ENCODE data around the gene DCT.

The DCT gene

GRCh38 chr13:94435604-94436226, 43.8 kb downstream of the DCT start:
- in situ Hi-C loops (cut with MboI; ENCODE audit: low sequenced_read_pairs, unreplicated experiment), result no loop called here
- peak; percentile 41 for DNase-seq (ENCODE audit: low spot score)

DNA sequence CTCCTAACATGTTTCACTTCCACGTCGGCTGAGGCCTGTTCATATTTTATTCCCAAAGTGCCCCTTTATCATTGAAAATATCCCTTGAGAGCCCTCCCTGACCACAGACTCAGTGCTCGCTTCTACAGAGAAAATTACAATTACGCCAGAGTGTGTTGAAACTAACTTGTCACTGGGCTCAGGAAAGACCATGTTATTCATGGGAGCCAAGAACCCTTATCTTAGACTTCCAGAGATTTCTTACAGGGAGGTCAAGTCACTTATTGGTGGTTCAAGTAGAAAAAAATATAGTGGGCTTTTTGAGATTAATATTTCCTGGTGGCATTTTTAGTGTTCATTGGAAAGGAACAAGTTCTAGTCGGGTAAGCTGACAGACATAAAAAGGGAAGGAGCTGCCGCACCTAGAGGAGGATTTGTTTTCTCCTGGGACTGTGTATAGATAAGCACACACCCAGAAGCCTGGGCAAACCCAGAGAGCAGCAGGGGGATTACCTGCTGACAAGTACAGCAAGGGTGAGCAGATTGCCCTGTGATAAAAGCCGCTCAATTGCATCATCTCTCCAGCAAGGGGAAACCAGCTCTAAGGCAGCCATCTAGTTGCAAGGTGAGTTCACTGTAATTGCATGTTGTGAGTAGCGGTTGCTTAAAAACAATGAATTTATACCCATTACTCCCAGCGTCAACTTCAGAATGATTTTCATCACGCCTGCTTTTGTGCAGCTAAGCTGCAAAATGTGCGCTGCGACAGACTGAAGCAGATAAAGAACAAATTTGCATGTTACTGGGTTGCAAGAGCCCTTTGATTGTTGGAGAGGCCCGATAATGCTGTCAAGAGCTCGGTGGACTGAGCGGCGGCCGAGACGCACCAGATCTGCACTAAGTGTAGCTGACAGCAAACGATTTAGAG, 46.2 kb downstream of the DCT start:
- no peak for DNase-seq (ENCODE audit: low spot score)
- in situ Hi-C loops (cut with MboI; ENCODE audit: low sequenced_read_pairs, unreplicated experiment), result no loop called here
- TF ChIP-seq CTCF (IDR thresholded peaks at IDR 0.05; ENCODE audit: borderline replicate concordance, control extremely low read depth, extremely low read depth, insufficient read depth, missing control alignments), result no peak

More at GRCh38 chr13:94435604-94436226, 43.8 kb downstream of the DCT start:
- TF ChIP-seq CTCF (IDR thresholded peaks at IDR 0.05; ENCODE audit: borderline replicate concordance, control extremely low read depth, extremely low read depth, insufficient read depth, missing control alignments), result peak; percentile 21

- TF ChIP-seq CTCF (IDR thresholded peaks at IDR 0.05; ENCODE audit: borderline replicate concordance, control extremely low read depth, extremely low read depth, insufficient read depth, missing control alignments), result no peak
- DNase-seq (ENCODE audit: low spot score), result no peak
- in situ Hi-C loops (cut with MboI; ENCODE audit: low sequenced_read_pairs, unreplicated experiment), result no loop called here
Measured at GRCh38 chr13:94431987-94432386, 47.5 kb downstream of the DCT start.

DNA sequence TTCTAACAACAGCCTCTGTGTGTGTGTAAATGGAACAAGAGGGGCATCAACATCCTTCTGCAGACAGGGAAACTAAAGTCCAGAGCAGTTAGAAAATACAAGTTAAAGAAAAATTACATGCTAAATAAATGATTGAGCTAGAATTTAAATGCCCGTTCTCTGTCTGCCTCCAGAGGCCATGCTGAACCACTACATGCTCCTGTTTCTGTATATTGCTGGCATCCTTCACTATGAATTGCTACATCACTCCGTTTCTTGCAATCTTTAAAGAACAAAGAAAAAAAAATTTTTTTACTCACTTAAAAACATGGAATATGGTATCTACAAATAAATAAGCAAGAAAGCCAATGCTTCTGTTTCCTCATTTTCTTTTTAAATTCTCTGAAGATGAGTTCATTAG, 47.9 kb downstream of the DCT start:
- in situ Hi-C loops (cut with MboI; ENCODE audit: low sequenced_read_pairs, unreplicated experiment), result no loop called here
- DNase-seq (ENCODE audit: low spot score), result no peak
- no peak for TF ChIP-seq CTCF (IDR thresholded peaks at IDR 0.05; ENCODE audit: borderline replicate concordance, control extremely low read depth, extremely low read depth, insufficient read depth, missing control alignments)

GRCh38 chr13:94427313-94427953, 52.0 kb downstream of the DCT start:
- no peak for TF ChIP-seq CTCF (IDR thresholded peaks at IDR 0.05; ENCODE audit: borderline replicate concordance, control extremely low read depth, extremely low read depth, insufficient read depth, missing control alignments)
- in situ Hi-C loops (cut with MboI; ENCODE audit: low sequenced_read_pairs, unreplicated experiment), result no loop called here
- no peak for DNase-seq (ENCODE audit: low spot score)

DNA sequence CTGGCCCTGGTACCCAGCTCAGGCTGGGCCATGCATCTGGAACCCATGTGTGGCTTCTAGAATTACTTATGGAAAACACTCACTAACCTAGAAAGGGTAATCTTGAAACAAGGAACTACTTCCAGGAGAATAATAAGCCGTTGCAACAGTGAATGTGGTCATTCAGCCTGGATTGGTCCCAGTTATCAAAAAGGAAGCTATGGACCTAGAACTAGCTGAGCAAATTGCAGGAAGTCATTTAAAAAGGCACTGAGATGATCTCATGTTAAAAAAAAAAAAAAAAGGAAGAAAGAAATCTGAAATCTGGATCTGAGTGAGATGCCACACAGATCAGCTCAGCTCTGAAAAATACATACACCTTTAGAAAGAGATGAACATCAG, 59.6 kb downstream of the DCT start:
- DNase-seq (ENCODE audit: low spot score), result no peak
- TF ChIP-seq CTCF (IDR thresholded peaks at IDR 0.05; ENCODE audit: borderline replicate concordance, control extremely low read depth, extremely low read depth, insufficient read depth, missing control alignments), result no peak
- in situ Hi-C loops (cut with MboI; ENCODE audit: low sequenced_read_pairs, unreplicated experiment), result no loop called here

Data from GM13976 (cell line).